OCI-LY3 (cell line): ENCODE results near the gene TCEAL3.
"Not testable (repeated sequence)": the region's sequence is repeated elsewhere in the genome, so short reads cannot be mapped to it uniquely, and the experiment has no call there.

Experiments used
- H2AFZ ChIP-seq: fragments of 200-600, 300-600 bp; shearing (Covaris generic); 2 replicates; pipeline ENCODE4 v1.6.0; 2014; ENCODE audit warnings: antibody characterized with exemption, low read depth, low read length
- H3K27ac ChIP-seq: fragments of 200-600, 300-600 bp; sonication (generic); 2 replicates; pipeline ENCODE4 v1.5.1; 2014; ENCODE audit warnings: mild to moderate bottlenecking, low read length, moderate library complexity, mixed read lengths
- H3K27me3 ChIP-seq: fragments of 200-600, 300-600 bp; sonication (generic); 2 replicates; pipeline ENCODE4 v1.6.1; 2014; ENCODE audit warnings: low read depth, low read length, mixed read lengths
- H3K36me3 ChIP-seq: fragments of 200-600, 300-600 bp; sonication (generic); replicated peaks from 2 replicates; pipeline ENCODE3; 2014; ENCODE audit warnings: low read depth, low read length, mixed read lengths
- H3K4me1 ChIP-seq: fragments of 300-600, 200-600 bp; sonication (generic); 2 replicates; pipeline ENCODE4 v1.6.1; 2014; ENCODE audit warnings: low read length, mixed read lengths
- H3K4me2 ChIP-seq: fragments of 200-600, 300-600 bp; sonication (generic); 2 replicates; pipeline ENCODE4 v1.6.1; 2014; ENCODE audit warnings: low read length, mixed read lengths
- H3K4me3 ChIP-seq: fragments of 300-600, 200-600 bp; sonication (generic); 2 replicates; pipeline ENCODE4 v1.5.1; 2014; ENCODE audit warnings: antibody characterized with exemption, mild to moderate bottlenecking, low read length, moderate library complexity
- H3K79me2 ChIP-seq: fragments of 300-600, 200-600 bp; shearing (Covaris generic); 2 replicates; pipeline ENCODE4 v1.6.1; 2014; ENCODE audit warnings: mild to moderate bottlenecking, low read length, mixed read lengths
- H3K9ac ChIP-seq: fragments of 300-600, 200-600 bp; shearing (Covaris generic); 2 replicates; pipeline ENCODE4 v1.6.0; 2014; ENCODE audit warnings: mild to moderate bottlenecking, low read length, moderate library complexity
- H3K9me3 ChIP-seq: fragments of 200-600, 300-600 bp; shearing (Covaris generic); 2 replicates; pipeline ENCODE4 v1.6.1; 2014; ENCODE audit warnings: low read length, mixed read lengths; ENCODE audit not compliant: insufficient read depth
- H4K20me1 ChIP-seq: fragments of 200-600, 300-600 bp; sonication (generic); 2 replicates; pipeline ENCODE4 v1.6.1; 2016; ENCODE audit warnings: low read length, mixed read lengths; ENCODE audit not compliant: insufficient read depth
- EZH2phosphoT487 ChIP-seq: fragments of 200-600 bp; shearing (Covaris generic); IDR thresholded peaks from 2 replicates; pipeline ENCODE4 v1.6.1; 2018; ENCODE audit warnings: antibody characterized with exemption, mixed run types, low read depth
- TF ChIP-seq, protein P1 (sequence below): fragments of 200-600, 300-600 bp; sonication (generic); IDR thresholded peaks from 2 replicates; pipeline ENCODE4 v1.5.1; 2014; ENCODE audit warnings: antibody characterized with exemption, low read length, low read depth

TCEAL3 gene

DNA sequence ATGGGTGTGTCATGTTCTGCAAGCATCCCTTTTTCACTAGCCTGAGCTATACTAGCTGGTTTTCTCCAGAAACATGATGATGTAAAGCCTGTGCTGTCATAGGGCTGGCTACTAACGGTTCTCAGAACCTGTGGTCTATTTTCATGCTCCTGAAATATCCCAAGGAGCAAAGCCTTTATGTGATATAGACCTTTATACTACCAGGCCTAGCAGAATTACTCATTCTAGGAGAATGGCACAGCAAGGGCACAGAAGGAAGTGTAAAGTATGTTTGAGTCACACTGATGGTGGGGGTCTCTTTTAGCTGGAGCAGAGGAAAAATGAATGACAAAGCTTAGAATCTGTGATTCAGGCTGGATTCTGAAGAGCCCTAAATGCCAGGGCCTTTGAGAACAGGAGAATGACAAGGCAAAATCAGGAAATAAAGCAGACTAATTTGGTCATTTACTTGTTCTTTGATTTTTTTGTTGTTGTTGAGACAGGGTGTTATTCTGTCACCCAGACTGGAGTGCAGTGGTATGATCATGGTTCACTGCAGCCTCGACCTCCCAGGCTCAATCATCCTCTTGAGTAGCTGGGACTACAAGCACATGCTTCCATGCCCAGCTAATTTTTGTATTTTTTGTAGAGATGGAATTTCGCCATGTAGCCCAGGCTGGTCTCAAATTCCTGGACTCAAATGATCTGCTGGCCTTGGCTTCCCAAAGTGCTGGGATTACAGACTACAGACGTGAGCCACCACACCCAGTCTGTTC, 32.8 kb downstream of the TCEAL3 start:
- Histone ChIP-seq H2AFZ (no peak overlapping the region), H3K4me2 (no peak overlapping the region), H3K9me3 (no peaks in the 10 kb centered on the region), H3K27ac (no peak overlapping the region), H3K4me1 (no peaks in the 10 kb centered on the region), H3K27me3 (no peaks in the 10 kb centered on the region), H3K36me3 (no peaks in the 10 kb centered on the region), H3K79me2 (no peaks in the 10 kb centered on the region), H4K20me1 (no peaks in the 10 kb centered on the region), H3K4me3 (no peak overlapping the region), H3K9ac (no peak overlapping the region)
- TF ChIP-seq, protein P1, sequence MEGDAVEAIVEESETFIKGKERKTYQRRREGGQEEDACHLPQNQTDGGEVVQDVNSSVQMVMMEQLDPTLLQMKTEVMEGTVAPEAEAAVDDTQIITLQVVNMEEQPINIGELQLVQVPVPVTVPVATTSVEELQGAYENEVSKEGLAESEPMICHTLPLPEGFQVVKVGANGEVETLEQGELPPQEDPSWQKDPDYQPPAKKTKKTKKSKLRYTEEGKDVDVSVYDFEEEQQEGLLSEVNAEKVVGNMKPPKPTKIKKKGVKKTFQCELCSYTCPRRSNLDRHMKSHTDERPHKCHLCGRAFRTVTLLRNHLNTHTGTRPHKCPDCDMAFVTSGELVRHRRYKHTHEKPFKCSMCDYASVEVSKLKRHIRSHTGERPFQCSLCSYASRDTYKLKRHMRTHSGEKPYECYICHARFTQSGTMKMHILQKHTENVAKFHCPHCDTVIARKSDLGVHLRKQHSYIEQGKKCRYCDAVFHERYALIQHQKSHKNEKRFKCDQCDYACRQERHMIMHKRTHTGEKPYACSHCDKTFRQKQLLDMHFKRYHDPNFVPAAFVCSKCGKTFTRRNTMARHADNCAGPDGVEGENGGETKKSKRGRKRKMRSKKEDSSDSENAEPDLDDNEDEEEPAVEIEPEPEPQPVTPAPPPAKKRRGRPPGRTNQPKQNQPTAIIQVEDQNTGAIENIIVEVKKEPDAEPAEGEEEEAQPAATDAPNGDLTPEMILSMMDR: no peak
- TF ChIP-seq EZH2phosphoT487: no peak

DNA sequence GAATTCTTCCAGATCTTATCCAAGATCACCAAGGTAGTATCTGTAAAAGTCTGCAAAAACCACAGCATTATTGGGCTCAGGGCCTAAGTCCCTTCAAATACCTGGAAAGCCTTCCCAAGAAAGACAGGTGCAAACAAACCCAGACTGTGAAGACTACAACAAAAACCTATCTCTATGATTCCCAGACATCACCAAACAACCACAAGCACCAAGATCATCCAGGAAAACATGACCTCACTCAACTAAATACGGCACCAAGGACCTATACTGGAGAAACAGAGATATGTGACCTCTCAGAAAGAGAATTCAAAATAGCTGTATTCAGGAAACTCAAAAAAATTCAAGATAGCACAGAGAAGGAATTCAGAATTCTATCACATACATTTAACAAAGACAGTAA, 36.4 kb downstream of the TCEAL3 start:
- Histone ChIP-seq H3K27ac (no peak overlapping the region), H3K27me3 (no peaks in the 10 kb centered on the region)

DNA sequence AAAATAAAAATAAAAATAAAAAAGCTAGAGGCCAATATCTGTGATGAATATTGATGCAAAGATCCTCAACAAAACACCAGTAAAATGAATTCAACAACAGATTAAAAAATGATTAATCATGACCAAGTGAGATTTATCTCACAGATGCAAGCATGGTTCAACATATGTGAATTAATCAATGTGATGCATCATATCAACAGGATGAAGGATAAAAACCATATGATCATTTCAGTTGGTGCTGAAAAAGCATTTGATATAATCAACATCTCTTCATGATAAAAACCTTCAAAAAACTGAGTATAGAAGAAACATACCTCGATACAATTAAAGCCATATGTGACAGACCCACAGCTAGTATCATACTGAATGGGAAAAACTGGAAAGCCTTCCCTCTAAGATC, 39.9 kb downstream of the TCEAL3 start:
- no peaks in the 10 kb centered on the region for H3K79me2 ChIP-seq
- no peak overlapping the region for H2AFZ ChIP-seq
- H3K27me3 ChIP-seq: no peaks in the 10 kb centered on the region
- no peak overlapping the region for H3K9ac ChIP-seq
- H3K4me1 ChIP-seq: no peaks in the 10 kb centered on the region
- H4K20me1 ChIP-seq: no peaks in the 10 kb centered on the region
- H3K27ac ChIP-seq: no peak overlapping the region
- H3K4me2 ChIP-seq: no peak overlapping the region
- TF ChIP-seq, protein P1: no peak
- TF ChIP-seq EZH2phosphoT487: no peak
- no peaks in the 10 kb centered on the region for H3K36me3 ChIP-seq
- H3K4me3 ChIP-seq: no peak overlapping the region
- H3K9me3 ChIP-seq: no peaks in the 10 kb centered on the region

More for the DNA sequence above, 36.4 kb downstream of the TCEAL3 start:
- no peak overlapping the region for H3K4me2 ChIP-seq
- H3K79me2 ChIP-seq: no peaks in the 10 kb centered on the region
- H2AFZ ChIP-seq: no peak overlapping the region
- H4K20me1 ChIP-seq: no peaks in the 10 kb centered on the region
- H3K4me1 ChIP-seq: no peaks in the 10 kb centered on the region
- TF ChIP-seq EZH2phosphoT487: no peak
- TF ChIP-seq, protein P1: no peak
- H3K9me3 ChIP-seq: no peaks in the 10 kb centered on the region
- no peak overlapping the region for H3K9ac ChIP-seq
- no peak overlapping the region for H3K4me3 ChIP-seq
- H3K36me3 ChIP-seq: no peaks in the 10 kb centered on the region

DNA sequence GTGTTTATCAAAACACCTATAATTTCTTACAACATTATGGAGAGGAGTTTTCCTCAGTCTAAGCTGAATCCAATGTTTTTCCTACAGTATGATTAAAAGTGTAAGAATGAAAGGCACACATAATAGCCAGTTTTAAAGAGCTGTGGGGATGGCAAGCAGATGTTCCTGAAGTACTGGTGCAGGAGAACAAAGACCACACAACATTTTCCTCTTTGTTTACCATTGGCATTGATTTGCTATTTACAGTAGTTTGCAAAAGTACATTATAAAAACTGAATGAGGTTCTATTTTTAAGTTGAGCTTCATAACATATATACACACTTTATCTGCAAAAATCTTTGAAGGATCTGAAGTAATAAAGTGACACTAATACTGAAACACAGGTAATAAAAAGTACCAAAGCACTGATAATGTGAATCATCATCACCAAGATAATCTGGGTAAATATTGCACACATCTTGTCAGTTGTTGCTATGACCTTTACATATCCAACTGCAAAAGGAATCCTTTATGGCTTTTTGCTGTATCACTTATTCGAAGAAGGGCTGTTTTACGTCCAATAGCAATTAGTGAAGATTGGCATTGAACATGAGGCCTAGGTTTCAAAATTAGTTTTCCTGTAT, 43.5 kb downstream of the TCEAL3 start:
- Histone ChIP-seq H3K4me2 (no peak overlapping the region), H3K79me2 (no peaks in the 10 kb centered on the region), H3K4me1 (no peaks in the 10 kb centered on the region), H3K27me3 (no peaks in the 10 kb centered on the region), H3K36me3 (no peaks in the 10 kb centered on the region), H2AFZ (no peak overlapping the region), H3K9ac (no peak overlapping the region), H3K9me3 (no peaks in the 10 kb centered on the region), H3K4me3 (no peak overlapping the region), H3K27ac (no peak overlapping the region), H4K20me1 (no peaks in the 10 kb centered on the region)
- no peak for TF ChIP-seq EZH2phosphoT487
- TF ChIP-seq, protein P1: no peak

DNA sequence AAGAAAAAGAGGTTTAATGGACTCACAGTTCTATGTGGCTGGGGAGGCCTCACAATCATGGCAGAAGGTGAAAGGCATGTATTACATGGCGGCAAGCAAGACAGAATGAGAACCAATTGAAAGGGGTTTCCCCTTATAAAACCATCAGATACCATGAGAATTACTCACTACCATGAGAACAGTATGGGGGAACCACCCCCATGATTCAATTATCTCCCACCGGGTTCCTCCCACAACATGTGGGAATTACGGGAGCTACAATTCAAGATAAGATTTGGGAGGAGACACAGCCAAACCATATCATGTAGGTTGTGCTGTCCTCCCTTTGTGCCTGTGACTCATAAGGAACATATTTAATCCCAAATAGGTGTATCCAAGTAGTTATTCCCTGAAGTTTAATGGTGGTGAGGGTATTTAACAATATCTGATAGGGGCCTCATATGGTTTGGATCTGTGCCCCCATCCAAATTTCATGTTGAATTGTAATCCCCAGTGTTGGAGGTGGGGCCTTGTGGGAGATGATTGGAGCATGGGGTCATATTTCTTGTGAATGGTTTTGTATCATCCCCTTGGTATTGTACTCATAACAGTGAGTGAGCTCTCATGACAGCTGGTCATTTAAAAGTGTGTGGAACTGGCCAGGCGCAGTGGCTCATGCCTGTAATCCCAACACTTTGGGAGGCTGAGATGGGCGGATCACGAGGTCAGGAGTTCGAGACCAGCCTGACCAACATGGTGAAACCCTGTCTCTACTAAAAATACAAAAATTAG, 47.7 kb downstream of the TCEAL3 start:
- H3K9ac ChIP-seq, H3K4me1 ChIP-seq, H3K4me3 ChIP-seq, H3K36me3 ChIP-seq, H3K79me2 ChIP-seq, H3K27ac ChIP-seq, H3K4me2 ChIP-seq, H3K27me3 ChIP-seq, H3K9me3 ChIP-seq, H2AFZ ChIP-seq, H4K20me1 ChIP-seq: not testable (repeated sequence)
